GM15510 (cell line): ENCODE results near the gene WDR7.

Source experiments
- POLR2A ChIP-seq: IDR thresholded peaks from 3 replicates; pipeline ENCODE4 v1.6.1; 2011; ENCODE audit warnings: borderline replicate concordance; ENCODE audit not compliant: insufficient read length; ENCODE audit errors: extremely low read depth

WDR7 gene

GRCh38 chr18:56684277-56684676, 33.1 kb downstream of the WDR7 start:
- no peak for TF ChIP-seq POLR2A

GRCh38 chr18:56691530-56691929, 40.4 kb downstream of the WDR7 start:
- TF ChIP-seq POLR2A = no peak

GRCh38 chr18:56696966-56697365, 45.8 kb downstream of the WDR7 start:
- no peak for TF ChIP-seq POLR2A

DNA sequence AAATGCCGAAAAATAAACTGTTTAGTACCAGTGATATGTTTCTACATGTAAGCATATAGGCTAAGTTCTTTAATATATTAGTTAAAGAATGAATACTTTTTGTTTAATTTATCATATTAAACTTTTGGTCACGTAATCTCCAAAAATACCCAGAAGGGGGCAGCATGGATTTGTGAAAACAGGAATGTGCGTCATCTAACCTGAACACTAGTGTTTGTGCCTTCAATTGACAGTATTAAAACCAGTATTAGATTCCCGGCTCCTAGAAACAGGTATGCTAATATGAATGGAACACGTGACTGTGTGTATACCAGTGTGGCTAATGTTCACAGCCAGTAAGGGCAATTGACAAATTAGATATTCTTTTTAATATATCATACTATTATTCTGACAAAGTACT, 51.8 kb downstream of the WDR7 start:
- no peak for TF ChIP-seq POLR2A

DNA sequence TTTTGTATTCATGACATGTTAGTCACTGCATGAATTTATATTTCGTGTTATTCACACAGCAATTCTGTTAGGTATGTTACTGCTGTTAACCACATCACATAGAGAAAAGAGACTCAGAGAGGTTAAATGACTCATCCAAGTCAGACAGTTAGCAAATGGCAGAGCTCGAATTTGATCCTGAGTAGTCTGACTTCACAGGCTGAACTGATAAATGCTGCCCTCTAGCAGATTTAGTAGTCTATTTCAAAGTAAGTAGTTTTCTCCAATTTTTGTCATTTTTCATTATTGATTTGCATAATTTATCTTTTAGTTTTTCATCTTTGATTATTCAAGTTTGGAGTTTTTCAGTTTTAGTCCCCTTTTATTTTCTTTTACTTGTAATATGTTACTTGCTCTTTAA, 58.3 kb downstream of the WDR7 start:
- TF ChIP-seq POLR2A = no peak

DNA sequence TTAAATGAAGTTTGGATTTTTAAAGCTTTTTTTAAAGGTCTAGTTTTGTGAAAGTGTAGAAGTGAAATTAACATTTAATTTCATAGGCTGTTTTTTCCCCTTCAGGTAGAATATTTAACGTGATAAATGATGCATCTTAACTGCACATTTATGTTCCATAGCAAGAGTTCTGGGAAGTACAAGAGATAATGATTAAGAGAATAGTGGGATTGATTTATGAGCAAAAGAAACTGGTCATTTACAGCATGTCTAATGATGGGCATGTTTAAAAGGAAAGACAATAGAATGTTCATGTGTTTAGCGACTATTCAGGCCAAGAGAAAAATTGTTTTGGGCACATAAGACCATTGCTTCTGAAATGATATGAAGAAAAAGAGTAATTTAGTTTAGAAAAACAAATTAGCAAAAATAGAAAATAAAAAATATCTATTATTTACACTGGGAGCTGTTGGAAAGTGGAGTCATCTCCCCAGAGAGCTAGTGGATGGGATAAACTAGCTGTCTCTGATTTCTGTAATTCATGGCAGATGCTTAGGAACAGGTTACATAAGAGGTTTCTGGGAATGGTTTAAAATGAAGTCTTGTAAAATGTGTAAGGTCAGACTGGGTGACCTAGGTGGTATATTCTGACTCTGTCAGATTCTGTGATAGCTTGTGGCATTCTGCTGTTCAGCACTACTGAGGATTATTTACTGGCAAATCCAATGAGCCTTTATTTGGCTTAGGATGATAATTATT, 60.7 kb downstream of the WDR7 start:
- TF ChIP-seq POLR2A = no peak

GRCh38 chr18:56712761-56713160, 61.6 kb downstream of the WDR7 start:
- no peak for TF ChIP-seq POLR2A

- TF ChIP-seq POLR2A = no peak
Measured at GRCh38 chr18:56715121-56715520, 64.0 kb downstream of the WDR7 start.

DNA sequence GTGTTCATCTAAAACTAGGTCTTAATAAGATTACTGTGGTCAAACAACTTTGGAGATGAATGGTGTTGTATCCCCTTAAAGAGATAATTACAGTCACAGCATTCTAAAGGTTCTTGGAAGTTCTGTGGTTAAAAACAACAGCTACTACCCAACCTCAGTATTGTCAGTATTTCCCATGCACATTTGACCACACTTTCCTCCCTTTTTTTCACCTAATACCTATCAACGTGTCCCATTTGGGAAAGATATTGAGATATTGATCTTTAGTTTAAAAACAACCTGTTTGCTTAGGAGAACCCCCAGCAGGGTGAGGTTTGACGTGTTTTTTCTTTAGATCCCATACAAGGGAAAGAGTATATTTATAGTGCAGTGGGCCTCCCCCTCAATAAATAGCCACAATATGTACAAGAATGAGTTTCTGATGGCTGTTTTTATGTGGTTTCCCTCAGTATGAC, 65.6 kb downstream of the WDR7 start:
- no peak for TF ChIP-seq POLR2A

- TF ChIP-seq POLR2A = no peak
Measured at GRCh38 chr18:56721031-56721430, 69.9 kb downstream of the WDR7 start.

DNA sequence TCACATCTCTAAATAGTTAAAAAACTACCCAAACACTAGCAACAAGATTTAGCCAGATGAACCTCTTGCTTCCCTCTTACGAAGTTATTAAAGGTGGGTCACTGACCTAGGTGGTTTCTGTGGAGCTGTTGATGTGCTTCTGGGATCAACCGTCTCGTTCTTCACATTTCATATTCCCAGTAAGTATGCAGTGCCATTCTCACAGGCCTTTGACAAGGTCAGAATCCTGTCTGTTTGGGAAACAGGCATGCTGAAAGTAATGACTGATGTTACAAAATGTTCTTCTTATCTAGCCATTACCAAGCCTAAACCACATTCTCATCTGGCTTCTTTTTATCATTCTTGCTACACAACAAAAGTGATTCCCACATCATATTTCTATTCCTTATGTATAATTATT, 70.3 kb downstream of the WDR7 start:
- no peak for TF ChIP-seq POLR2A

DNA sequence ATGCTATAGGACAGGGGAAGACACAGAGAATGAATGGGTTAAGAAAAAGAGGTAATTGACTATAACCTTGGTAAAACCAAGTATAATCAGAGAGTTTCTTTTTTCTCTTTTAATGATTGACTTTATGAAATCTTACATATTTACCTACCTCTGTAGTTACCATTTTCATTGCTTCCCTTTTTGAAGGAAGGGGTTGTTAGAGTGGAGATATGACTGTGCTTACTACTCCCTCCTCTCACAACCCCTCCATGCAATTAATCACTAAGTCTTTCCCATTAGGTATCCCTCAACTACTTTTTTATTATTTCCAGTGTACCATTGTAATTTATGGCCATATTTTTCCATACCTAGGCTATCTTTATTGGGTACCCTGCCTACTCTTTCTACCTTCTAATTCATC, 71.4 kb downstream of the WDR7 start:
- no peak for TF ChIP-seq POLR2A

- TF ChIP-seq POLR2A = no peak
Measured at GRCh38 chr18:56723068-56723467, 71.9 kb downstream of the WDR7 start.

GRCh38 chr18:56723706-56724105, 72.5 kb downstream of the WDR7 start:
- no peak for TF ChIP-seq POLR2A

- TF ChIP-seq POLR2A = no peak
Measured at GRCh38 chr18:56726906-56727305, 75.7 kb downstream of the WDR7 start.

GRCh38 chr18:56727399-56727798, 76.2 kb downstream of the WDR7 start:
- no peak for TF ChIP-seq POLR2A

DNA sequence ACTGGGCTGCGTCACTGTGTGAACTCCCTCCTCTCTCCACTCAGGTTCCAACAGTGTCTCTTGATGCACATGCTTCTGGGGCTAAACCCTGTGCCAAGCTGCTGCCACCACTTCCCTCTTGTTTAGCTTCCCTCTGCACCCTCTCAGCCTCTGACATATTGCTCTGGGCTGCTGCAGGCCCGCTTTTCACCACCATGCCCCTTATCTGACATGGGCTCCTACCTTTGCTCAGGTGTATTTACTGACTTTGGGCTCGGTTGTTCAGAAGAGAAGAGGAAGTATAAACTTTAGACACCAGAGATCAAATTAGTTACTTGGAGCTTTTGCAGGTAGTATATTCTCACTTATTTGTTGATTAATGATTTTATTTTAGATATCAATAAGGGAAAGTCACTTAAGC, 77.6 kb downstream of the WDR7 start:
- no peak for TF ChIP-seq POLR2A
